Islet of Langerhans (tissue), 1 donor: ENCODE results near the gene TXNL1.

Source experiments
- FAIRE-seq: peaks from one replicate; lab custom pipeline; 2011; peaks lifted over from hg19 to GRCh38; lab: Jason Lieb, UNC

The TXNL1 gene

DNA sequence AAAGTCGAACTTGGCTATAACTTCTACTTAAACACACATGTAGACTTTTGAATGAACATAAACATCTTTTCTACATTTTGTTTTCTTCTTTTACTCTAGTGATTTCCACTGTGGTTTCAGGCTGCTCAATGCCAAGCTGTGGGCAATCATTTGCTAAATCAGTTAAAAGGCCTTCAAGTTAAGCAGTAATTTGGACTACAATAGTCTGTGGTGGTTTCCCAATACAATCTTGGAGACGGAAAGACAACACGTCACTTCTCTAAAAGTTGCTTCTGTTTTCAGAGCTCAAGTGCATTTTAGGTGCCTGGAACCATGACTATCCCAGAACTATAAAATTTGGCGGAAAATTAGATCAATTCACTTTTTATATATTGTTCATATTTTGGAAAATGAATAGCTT is 69.4 kb downstream of the TXNL1 start:
- no peak for FAIRE-seq

DNA sequence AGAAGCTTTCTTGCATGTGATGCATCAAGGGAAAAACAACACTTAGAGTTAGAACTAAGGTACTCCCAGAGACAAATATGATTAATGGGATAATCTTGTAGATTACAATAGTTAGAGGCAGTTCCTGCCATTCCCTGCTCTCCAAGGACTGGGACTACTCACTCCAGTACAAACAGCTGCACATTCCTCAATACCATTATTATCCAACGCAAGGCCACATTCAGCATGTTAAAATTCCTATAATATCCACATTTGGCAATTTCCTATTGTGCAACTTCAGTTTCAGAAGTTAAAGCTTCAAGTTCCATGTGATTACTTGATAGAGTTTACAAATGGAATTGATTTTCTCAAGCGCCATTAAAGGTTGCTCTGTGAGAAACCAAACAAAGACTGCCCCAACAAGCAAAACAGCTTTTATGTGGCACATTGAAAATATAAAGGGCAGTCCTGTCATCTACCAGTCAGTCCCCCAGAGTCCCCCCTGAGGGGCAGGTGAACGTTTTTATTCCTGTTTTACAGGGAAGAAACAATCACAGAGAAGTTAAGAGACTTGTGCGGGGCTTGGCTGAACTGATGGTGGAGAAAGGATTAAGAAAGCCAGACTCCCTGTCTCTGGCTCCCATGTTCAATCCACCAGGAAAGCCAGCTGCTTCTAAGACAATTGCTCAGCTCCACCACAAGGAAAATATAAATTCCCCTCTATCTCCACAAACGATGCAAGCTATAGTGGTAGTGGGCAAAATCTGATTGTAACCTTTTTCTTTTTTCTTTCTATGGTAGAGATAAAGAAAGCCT is 72.6 kb downstream of the TXNL1 start:
- FAIRE-seq: no peak

DNA sequence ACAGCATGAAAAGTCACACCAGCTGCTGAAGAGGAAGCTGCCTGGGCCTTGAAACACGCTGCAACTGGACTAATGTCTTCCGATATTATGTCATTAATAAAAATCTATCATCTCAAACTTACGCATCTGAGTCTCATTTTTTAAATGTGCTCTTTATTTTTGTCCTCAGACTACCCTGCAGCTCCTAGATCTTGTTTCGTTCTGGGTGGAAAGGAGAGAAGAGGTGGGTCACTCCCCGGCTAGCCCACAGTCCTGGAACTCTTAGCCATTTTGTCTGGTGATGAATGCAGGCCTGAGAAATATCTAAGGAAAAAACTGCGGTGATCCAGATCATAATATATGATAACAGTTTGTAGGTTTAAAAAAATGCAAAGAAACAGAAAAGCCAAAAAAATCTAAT is 73.3 kb downstream of the TXNL1 start:
- no peak for FAIRE-seq

DNA sequence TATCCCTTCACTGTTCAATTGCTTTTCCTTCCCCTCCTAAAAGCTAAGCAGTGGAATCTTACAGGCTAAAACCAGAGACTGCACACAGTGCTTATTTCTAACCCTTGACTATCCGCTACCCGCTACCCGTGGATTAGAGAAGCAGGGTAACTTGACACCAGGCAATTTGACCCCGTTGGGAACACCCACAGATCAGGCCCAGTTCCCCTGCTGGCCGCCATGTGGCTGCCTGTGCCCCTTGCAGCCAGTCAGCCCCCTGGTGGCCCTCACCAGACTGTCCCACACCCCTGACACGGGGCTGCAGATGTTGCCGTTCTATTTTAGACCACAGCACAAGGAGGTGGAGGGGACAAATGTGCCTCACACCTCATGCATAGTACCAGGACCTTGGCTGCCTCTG is 74.8 kb downstream of the TXNL1 start:
- no peak for FAIRE-seq

DNA sequence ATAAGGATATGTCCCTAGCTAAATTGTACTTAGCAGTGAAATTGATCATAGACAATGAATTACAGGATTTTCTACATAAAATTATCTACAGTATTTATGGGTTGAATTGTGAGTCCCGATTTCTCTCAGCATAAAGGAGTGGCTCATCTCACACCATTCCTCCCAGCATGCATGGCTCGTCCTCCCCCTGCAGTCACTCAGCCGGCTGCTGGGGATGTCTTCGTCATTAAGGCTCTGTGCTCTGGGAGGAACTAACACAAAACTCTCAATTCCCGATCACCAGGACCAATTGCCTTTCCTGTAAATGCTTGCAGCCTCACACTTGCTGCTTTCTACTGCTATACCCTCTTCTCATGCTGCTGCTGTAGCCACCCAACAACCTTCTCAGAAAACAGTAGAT is 75.9 kb downstream of the TXNL1 start:
- no peak for FAIRE-seq

DNA sequence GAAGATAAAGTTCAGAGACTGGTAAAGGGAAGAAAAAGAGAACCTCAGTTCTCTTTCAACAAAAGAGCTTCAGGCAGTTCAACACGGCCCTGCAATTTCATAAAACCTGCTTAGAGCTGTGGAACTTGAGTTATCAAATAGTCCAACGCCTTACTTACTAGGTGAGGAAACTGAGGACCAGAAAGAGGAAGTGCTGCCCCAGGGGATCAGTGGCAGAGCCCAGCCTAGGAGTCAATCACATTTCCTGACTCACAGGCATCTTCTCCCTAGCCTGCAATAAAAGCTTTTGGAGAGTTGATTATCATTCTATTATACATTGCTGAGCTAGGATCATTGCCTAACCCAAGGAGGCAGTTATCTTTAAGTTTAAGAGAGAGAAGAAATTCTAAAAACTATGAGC is 77.4 kb downstream of the TXNL1 start:
- FAIRE-seq: no peak

DNA sequence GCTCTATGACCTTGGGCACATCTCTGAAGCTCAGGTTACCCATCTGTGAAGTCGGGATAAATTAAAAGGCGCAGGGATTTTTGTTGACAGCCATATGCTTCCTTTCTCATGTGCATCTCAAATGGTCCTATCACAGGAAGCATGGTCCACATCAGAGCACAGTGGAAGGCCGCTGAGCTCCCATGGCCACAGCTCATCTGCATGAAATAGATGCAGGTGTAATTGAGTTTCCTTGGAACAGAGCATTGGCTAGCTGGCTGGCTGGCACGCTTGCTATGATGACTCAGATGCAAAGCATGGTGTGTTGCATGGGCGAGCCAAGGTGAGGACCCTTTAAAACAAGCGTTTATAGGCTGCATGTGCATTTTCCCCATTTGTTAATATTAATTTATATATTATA is 79.3 kb downstream of the TXNL1 start:
- no peak for FAIRE-seq

DNA sequence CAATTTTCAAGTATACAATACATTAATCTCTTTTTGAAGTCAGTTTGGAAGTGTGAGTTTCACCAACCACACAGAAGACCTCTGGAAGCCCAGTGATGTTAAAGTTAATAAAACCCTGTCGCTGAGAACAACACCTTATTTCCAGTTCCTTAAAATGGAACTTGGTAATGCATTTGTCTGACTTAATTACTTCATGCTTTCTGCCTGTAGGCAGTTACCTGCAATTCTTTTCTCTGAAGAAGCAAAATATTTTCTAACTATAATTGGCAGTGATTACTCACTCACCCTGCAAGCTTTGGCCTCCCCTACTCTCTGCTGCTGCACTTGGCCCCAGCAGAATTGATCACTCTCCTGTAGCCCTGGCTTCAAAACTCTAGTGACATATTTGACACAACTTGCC is 81.5 kb downstream of the TXNL1 start:
- no peak for FAIRE-seq

DNA sequence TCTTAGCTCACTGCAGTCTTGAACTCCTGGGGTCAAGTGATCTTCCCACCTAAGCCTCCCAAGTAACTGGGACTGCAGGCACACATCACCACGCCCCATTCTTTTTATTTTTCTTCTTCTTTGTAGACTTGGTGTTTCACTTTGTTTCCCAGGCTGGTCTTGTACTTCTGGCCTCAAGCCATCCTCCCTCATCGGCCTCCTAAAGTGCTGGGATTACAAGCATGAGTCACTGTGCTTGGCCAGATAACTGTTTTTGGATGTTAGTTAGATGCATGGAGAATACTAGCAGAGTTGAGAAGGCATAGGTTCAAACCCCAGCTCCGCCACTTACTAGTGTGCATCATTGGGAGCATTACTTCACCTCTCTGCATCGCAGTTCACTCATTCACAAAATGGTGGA is 88.3 kb downstream of the TXNL1 start:
- no peak for FAIRE-seq
